ENCODE results near the gene ZNF543.

The ZNF543 gene

DNA sequence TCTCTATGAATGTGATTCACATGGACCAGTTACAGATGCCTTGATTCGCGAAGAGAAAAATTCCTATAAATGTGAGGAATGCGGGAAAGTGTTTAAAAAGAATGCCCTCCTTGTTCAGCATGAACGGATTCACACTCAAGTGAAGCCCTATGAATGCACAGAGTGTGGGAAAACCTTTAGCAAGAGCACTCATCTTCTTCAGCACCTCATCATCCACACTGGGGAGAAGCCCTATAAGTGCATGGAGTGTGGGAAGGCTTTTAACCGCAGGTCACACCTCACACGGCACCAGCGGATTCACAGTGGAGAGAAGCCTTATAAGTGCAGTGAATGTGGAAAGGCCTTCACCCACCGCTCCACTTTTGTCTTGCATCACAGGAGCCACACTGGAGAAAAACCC is 7.7 kb downstream of the ZNF543 start:
- TF ChIP-seq, protein P1, sequence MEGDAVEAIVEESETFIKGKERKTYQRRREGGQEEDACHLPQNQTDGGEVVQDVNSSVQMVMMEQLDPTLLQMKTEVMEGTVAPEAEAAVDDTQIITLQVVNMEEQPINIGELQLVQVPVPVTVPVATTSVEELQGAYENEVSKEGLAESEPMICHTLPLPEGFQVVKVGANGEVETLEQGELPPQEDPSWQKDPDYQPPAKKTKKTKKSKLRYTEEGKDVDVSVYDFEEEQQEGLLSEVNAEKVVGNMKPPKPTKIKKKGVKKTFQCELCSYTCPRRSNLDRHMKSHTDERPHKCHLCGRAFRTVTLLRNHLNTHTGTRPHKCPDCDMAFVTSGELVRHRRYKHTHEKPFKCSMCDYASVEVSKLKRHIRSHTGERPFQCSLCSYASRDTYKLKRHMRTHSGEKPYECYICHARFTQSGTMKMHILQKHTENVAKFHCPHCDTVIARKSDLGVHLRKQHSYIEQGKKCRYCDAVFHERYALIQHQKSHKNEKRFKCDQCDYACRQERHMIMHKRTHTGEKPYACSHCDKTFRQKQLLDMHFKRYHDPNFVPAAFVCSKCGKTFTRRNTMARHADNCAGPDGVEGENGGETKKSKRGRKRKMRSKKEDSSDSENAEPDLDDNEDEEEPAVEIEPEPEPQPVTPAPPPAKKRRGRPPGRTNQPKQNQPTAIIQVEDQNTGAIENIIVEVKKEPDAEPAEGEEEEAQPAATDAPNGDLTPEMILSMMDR (IDR thresholded peaks at IDR 0.05; ENCODE audit: insufficient read depth, low read length, missing control alignments): no peak
- H3K4me3 ChIP-seq (ENCODE audit: low read depth, low read length): no peak overlapping the region
- POLR2A ChIA-PET: no interaction called here
- CTCF ChIA-PET: no interaction called here
- DNase-seq (ENCODE audit: low read depth, low spot score): no peak

DNA sequence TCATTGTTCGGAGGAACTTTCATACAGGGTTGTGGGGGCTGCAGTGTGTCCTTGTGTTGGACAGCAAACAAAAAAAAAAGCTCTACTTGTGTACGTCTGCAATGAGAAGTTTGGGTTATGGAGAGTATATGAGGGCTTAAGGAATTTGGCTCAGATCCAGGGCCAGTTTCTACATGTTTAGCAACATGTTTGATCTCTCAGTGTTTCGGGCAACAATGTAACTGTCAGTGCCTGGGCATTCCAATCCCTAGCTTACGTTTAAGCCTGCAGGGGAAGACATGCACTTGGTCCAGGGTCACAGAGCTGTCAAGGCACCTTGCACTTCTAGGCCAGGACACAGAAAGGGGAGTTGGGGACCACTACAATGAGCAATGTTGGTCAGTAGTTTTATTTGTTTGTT is 13.9 kb downstream of the ZNF543 start:
- ChIA-PET CTCF (no interaction called here), POLR2A (interaction anchor here (0.5 kb wide), 1 partner anchor 14 kb away, joined by 3 read pairs; no protein-coding TSS in a partner anchor)
- DNase-seq (ENCODE audit: low read depth, low spot score): no peak
- TF ChIP-seq, protein P1 (IDR thresholded peaks at IDR 0.05; ENCODE audit: insufficient read depth, low read length, missing control alignments): no peak
- no peak overlapping the region for H3K4me3 ChIP-seq (ENCODE audit: low read depth, low read length)

DNA sequence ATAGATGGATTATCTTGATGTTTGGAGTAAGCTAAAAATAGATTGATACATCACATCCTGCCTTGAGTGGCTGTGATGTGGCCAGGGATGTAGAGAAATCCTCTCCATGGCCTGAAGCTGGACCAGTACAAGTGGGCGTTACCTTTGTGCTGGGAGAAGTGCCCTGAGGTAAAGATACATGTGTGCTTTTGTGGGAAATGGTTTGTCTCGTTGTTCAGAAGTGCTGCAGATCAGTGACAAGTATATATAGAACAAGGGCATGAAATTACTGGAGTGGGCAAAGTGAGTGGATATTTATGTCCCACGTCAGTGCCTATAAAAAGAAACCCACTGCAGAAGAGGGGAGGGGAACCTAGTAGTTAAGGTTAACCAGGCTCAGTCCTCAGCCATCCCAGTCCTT is 18.6 kb downstream of the ZNF543 start:
- DNase-seq (ENCODE audit: low read depth, low spot score): peak; percentile 12
- POLR2A ChIA-PET: no interaction called here
- TF ChIP-seq, protein P1 (IDR thresholded peaks at IDR 0.05; ENCODE audit: insufficient read depth, low read length, missing control alignments): no peak
- CTCF ChIA-PET: no interaction called here
- no peak overlapping the region for H3K4me3 ChIP-seq (ENCODE audit: low read depth, low read length)

DNA sequence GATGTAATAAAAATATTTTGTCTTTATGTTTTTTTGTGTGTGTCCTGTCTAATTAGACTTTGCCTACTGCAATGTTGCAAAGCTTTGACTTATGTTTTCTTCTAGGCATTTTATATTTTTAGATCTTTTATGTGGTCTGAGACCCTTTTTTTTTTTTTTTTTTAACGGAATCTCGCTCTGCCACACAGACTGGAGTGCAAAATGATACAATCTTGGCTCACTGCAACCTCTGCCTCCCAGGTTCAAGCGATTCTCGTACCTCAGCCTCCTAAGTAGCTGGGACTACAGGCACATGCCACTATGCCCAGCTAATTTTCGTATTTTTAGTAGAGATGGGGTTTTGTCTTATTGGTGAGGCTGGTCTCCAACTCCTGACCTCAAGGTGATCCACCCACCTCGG is 22.3 kb downstream of the ZNF543 start:
- TF ChIP-seq, protein P1 (IDR thresholded peaks at IDR 0.05; ENCODE audit: insufficient read depth, low read length, missing control alignments): no peak
- ChIA-PET POLR2A (no interaction called here), CTCF (interaction anchor here (0.8 kb wide), 1 partner anchor 36 kb away, joined by 4 read pairs; no protein-coding TSS in a partner anchor)
- no peak for DNase-seq (ENCODE audit: low read depth, low spot score)
- H3K4me3 ChIP-seq (ENCODE audit: low read depth, low read length): no peak overlapping the region

DNA sequence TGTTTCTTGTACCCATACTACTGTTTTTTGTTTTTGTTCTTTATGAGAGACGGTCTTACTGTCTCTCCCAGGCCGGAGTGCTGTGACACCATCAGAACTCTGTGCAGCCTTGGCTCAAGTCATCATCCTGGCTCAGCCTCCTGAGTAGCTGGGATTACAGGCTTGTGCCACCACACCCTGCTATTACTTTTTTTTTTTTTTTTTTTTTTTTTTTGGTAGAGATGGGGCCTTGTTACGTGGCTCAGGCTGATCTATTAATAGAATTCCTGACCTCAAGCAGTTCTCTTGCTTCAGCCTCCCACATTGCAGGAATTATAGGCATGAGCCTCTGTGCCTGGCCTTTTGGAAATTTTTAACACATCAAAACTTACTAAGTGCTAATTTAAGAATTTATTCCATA is 27.9 kb downstream of the ZNF543 start:
- ChIA-PET CTCF (no interaction called here), POLR2A (no interaction called here)
- DNase-seq (ENCODE audit: low read depth, low spot score): peak; percentile 21
- no peak overlapping the region for H3K4me3 ChIP-seq (ENCODE audit: low read depth, low read length)
- TF ChIP-seq, protein P1 (IDR thresholded peaks at IDR 0.05; ENCODE audit: insufficient read depth, low read length, missing control alignments): no peak

DNA sequence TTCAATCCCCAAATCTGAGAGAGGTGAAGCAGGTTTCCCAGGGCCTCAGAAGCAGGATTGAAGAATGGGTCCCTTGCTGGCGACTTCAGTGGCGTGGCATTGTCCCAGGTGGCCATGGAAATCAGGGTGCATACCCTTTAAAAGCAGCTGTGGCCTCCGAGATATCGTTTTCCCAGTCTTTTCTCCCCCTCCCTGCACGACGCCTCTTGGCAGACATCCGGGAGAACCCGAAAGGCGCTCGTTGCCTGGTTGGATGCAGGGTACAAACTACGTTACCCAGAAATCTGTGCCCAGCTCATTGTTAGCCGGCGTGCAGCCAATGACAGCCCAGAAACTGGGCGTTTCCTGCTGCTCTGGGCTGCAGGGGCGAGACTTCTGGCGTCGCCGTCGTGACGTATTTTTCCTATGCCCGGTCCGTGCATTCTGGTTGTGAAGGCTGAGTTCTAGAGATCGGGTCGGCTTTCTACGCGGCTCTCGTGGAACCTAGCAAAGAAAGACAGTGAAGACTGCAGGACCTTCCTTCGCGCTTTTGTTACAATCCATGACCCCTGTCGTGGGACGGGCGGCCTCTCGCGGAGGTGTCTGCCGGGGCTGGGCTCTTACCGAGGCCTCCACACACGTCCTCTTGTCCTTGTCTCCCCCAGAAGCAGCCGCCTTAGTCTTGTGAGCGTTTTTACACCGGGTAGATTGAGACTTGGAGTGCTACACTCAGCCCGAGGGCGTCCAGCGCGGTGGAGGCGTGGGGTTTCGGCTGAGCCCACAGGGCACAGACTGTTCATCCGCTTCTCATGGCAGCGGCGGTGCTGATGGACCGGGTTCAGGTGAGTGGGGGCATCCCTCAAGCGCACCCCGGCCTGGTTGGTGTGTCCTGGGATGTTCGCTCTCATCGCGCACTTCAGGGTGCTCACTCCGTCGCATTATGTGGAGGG is 30.9 kb downstream of the ZNF543 start, which contains the start of gene ZNF304:
Gene ZNF304 (plus strand): TSS at position 395 of the 929 bp plus-strand sequence. CDS start 394 bp downstream, at position 789.
- ChIA-PET CTCF (interaction anchor here (0.9 to 1.2 kb wide), 3 partner anchors 10 to 33 kb away, joined by 3 to 4 read pairs (median 3); no protein-coding TSS in a partner anchor), POLR2A (interaction anchor here (0.6 kb wide), 1 partner anchor 11 kb away, joined by 5 read pairs; no protein-coding TSS in a partner anchor)
- DNase-seq (ENCODE audit: low read depth, low spot score): peak; percentile 77
- peak within 1 kb of the TSS; percentile 99 for H3K4me3 ChIP-seq (ENCODE audit: low read depth, low read length)
- TF ChIP-seq, protein P1 (IDR thresholded peaks at IDR 0.05; ENCODE audit: insufficient read depth, low read length, missing control alignments): no peak

Measured in AG04449 (cell line).